Activated T-cell treated with anti-CD3 and anti-CD28 coated beads, Interleukin-2, amount 50 U/mL, for 72 hours (primary cell): ENCODE data around the gene IPO4. TPM values are rescaled to one million over a fixed set of nuclear protein-coding genes. Genes with fewer than 3 reads are reported as not detected.
A peak's percentile ranks its signal among the peaks of the same experiment; 100 is the strongest.
"Not testable (repeated sequence)": the region's sequence is repeated elsewhere in the genome, so short reads cannot be mapped to it uniquely, and the experiment has no call there.

ENCODE experiments used
- ATAC-seq, 2 donors: fragments of 150-1000 bp; cut with Tn5 transposase; replicated peaks in 1 of 2; 2 replicates each; pipeline ENCODE4 v1.10.0; 2021; ENCODE audit warnings: moderate library complexity in 2 of 2, mild to moderate bottlenecking in 1 of 2
- DNase-seq, 2 donors: peaks; one replicate each; pipeline ENCODE4 v3.0.0; 2021 to 2022; ENCODE audit warnings: mixed read lengths in 1 of 2
- H3K27ac Mint-ChIP-seq: one replicate; pipeline ENCODE4 v1.8.0; 2022; ENCODE audit warnings: mild to moderate bottlenecking, moderate library complexity, mixed read lengths
- H3K27me3 Mint-ChIP-seq: one replicate; pipeline ENCODE4 v1.8.0; 2022; ENCODE audit warnings: low read depth, mixed read lengths
- H3K36me3 Mint-ChIP-seq, 2 donors: one replicate each; pipeline ENCODE4 v1.8.0; 2022; ENCODE audit warnings: mixed read lengths in 2 of 2, mild to moderate bottlenecking in 1 of 2; ENCODE audit not compliant: insufficient read depth in 2 of 2
- H3K4me1 Mint-ChIP-seq: one replicate; pipeline ENCODE4 v1.8.0; 2022; ENCODE audit warnings: low read depth, mixed read lengths
- H3K4me3 Mint-ChIP-seq, 2 donors: one replicate each; pipeline ENCODE4 v1.8.0; 2022; ENCODE audit warnings: mild to moderate bottlenecking in 2 of 2, mixed read lengths in 2 of 2, moderate library complexity in 2 of 2
- H3K9me3 Mint-ChIP-seq, 2 donors: one replicate each; pipeline ENCODE4 v1.8.0; 2022; ENCODE audit warnings: mixed read lengths in 2 of 2
- total RNA-seq, 2 donors: library from RNA; stranded (reverse); gene quantifications; one replicate each; pipeline ENCODE4 v1.2.3, GENCODE V29; 2022

Gene IPO4
- total RNA-seq, 2 donors from 2014 or later, result 30.9 to 38.0 TPM

GRCh38 chr14:24228902-24229301, 40.3 kb upstream of the IPO4 start:
- Mint-ChIP-seq H3K4me1 (peaks cover 57% of the 10 kb centered on the region), H3K4me3 (no peak overlapping the region), H3K27ac (peak overlapping the region; percentile 36), H3K36me3 (peaks cover 6 to 15% of the 10 kb centered on the region in 2 donors), H3K9me3 (no peaks in the 10 kb centered on the region), H3K27me3 (no peaks in the 10 kb centered on the region)
- no peak for ATAC-seq
- no peak for DNase-seq

DNA sequence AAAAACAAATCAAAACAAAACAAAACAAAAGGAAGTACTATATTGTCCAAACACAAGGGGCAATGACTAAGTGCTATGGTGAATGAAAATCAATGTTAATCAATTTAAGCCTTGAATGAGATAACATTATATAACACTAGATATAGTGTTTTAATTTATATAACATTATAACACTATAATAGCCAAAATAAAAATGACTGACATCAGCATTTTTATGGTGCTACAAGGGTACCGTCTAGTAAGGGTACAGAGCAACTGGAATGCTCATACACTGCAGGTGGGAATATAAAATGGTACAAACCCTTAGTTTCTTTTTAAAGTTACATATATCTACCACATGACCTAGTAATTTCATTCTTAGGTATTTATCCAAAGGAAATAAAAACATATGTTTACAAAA, 37.9 kb upstream of the IPO4 start:
- ATAC-seq, result no peak
- Mint-ChIP-seq H3K4me1 (peaks cover 47% of the 10 kb centered on the region), H3K36me3 (peaks cover 4 to 13% of the 10 kb centered on the region in 2 donors)

GRCh38 chr14:24224618-24225071, 36.0 kb upstream of the IPO4 start:
- Mint-ChIP-seq H3K36me3 (peaks cover 4 to 13% of the 10 kb centered on the region in 2 donors), H3K4me3 (no peak overlapping the region), H3K27ac (peak overlapping the region; percentile 56), H3K9me3 (no peaks in the 10 kb centered on the region), H3K27me3 (no peaks in the 10 kb centered on the region), H3K4me1 (peaks cover 40% of the 10 kb centered on the region)
- no peak for ATAC-seq
- DNase-seq, result no peak

More for the DNA sequence above, 37.9 kb upstream of the IPO4 start:
- Mint-ChIP-seq H3K27ac (peak overlapping the region; percentile 94), H3K27me3 (no peaks in the 10 kb centered on the region), H3K9me3 (no peaks in the 10 kb centered on the region), H3K4me3 (peak overlapping the region in 1 of 2 donors; percentile 52)
- DNase-seq, result no peak

DNA sequence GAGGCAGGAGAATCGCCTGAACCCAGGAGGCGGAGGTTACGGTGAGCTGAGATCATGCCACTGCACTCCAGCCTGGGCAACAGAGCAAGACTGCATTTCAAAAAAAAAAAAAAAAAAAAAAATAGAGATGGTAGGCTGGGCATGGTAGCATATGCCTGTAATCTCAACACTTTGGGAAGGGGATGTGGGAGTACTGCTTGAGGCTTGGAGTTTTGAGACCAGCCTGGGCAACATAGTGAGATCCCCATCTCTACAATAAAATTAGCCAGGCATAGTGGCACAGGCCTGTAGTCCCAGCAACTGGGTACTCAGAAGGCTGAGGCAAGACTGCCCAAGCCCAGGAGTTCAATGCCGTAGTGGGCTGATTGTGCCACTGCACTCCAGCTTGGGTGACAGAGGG, 34.4 kb upstream of the IPO4 start:
- not testable (repeated sequence) for H3K27me3 Mint-ChIP-seq, H3K4me3 Mint-ChIP-seq, H3K9me3 Mint-ChIP-seq, ATAC-seq, H3K27ac Mint-ChIP-seq, DNase-seq
- Mint-ChIP-seq H3K4me1 (peaks cover 30% of the 10 kb centered on the region), H3K36me3 (peaks cover 4 to 12% of the 10 kb centered on the region in 2 donors)

GRCh38 chr14:24219521-24219920, 30.9 kb upstream of the IPO4 start:
- Mint-ChIP-seq H3K9me3 (no peaks in the 10 kb centered on the region), H3K27me3 (no peaks in the 10 kb centered on the region), H3K27ac (no peak overlapping the region), H3K4me3 (no peak overlapping the region), H3K36me3 (peaks cover 0 to 3% of the 10 kb centered on the region in 2 donors), H3K4me1 (peaks cover 24% of the 10 kb centered on the region)
- DNase-seq (no peak), ATAC-seq (no peak)

GRCh38 chr14:24219080-24219479, 30.5 kb upstream of the IPO4 start:
- ATAC-seq, result no peak
- Mint-ChIP-seq H3K27me3 (no peaks in the 10 kb centered on the region), H3K9me3 (no peaks in the 10 kb centered on the region), H3K4me1 (peaks cover 26% of the 10 kb centered on the region), H3K27ac (no peak overlapping the region), H3K36me3 (peaks cover 0 to 1% of the 10 kb centered on the region in 2 donors), H3K4me3 (no peak overlapping the region)
- DNase-seq, result no peak

- H3K9me3 Mint-ChIP-seq, H3K27me3 Mint-ChIP-seq, ATAC-seq, H3K4me3 Mint-ChIP-seq, DNase-seq, H3K36me3 Mint-ChIP-seq: not testable (repeated sequence)
- Mint-ChIP-seq H3K27ac (peak overlapping the region; percentile 93), H3K4me1 (peaks cover 40% of the 10 kb centered on the region)
These were observed 28.3 kb upstream of the IPO4 start for GRCh38 chr14:24216876-24217275.

- Mint-ChIP-seq H3K27me3 (no peaks in the 10 kb centered on the region), H3K27ac (peak overlapping the region; percentile 93), H3K4me3 (peak overlapping the region; percentile 79 to 91), H3K4me1 (peaks cover 45% of the 10 kb centered on the region), H3K9me3 (no peaks in the 10 kb centered on the region), H3K36me3 (peaks cover 5% of the 10 kb centered on the region in 2 donors)
- no peak for DNase-seq
- ATAC-seq, result no peak
These were observed 27.7 kb upstream of the IPO4 start for GRCh38 chr14:24216345-24216699.

GRCh38 chr14:24215495-24216344, 27.1 kb upstream of the IPO4 start, which contains the start of gene MDP1:
Gene MDP1, minus strand, starts transcription at chr14:24216066. Its CDS starts 111 bp downstream, at chr14:24215955.
- H3K27me3 Mint-ChIP-seq, result no peaks in the 10 kb centered on the region
- H3K4me1 Mint-ChIP-seq, result peaks cover 50% of the 10 kb centered on the region
- peak; percentile 76 to 77 for ATAC-seq
- H3K36me3 Mint-ChIP-seq, result peaks cover 5 to 9% of the 10 kb centered on the region in 2 donors
- no peaks in the 10 kb centered on the region for H3K9me3 Mint-ChIP-seq
- H3K4me3 Mint-ChIP-seq, result peak within 1 kb of the TSS; percentile 79 to 91
- DNase-seq, result peak; percentile 88 to 89
- H3K27ac Mint-ChIP-seq, result peak within 1 kb of the TSS; percentile 93

DNA sequence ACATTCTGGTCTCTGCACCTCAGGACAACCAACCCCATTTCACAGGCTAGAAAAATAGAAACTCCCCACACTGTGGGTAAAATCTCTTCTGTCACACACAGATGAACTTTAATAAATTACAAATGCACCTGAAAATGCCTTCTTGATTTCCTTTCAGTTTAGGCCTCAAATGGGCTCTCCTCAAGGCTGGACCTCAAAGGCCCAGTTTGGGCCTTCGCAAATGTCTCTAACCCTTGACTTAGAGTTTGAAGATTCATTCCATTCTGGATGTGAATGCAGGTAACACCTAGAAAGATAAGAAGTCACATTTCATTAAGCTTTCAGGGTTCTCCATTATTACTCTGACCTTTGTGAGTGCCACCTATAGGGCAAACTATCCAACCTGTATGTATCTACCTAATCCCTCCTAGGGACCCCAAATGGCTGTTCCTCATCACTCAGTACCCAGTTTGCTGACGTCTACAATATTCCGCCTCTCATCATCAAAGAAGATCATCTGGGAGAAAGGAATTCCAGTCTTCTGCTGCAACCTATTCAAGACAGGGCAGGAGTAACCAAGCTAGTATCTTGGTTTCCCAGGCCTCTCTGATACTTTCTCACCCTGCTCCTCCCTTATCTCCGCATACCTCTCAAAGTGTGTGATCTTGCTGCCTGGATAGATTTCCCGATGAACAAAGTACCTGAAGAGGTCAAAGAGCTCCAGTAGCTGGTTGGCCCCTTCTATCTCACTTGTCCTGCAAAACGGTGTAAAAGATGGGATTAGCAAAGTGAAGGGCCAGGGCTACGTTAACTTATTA, 25.4 kb upstream of the IPO4 start:
- Mint-ChIP-seq H3K27ac (peak overlapping the region; percentile 93), H3K27me3 (no peaks in the 10 kb centered on the region), H3K4me1 (peaks cover 58% of the 10 kb centered on the region), H3K4me3 (peak overlapping the region; percentile 79 to 91), H3K36me3 (peaks cover 13 to 16% of the 10 kb centered on the region in 2 donors), H3K9me3 (no peaks in the 10 kb centered on the region)
- ATAC-seq, result no peak
- DNase-seq, result no peak

- H3K4me1 Mint-ChIP-seq, result peaks cover 58% of the 10 kb centered on the region
- H3K36me3 Mint-ChIP-seq, result peaks cover 13 to 19% of the 10 kb centered on the region in 2 donors
- ATAC-seq (peak; percentile 86 to 88), DNase-seq (peak; percentile 96 to 98)
- peak within 1 kb of the TSS; percentile 93 for H3K27ac Mint-ChIP-seq
- H3K4me3 Mint-ChIP-seq, result peak within 1 kb of the TSS; percentile 79 to 91
- no peaks in the 10 kb centered on the region for H3K27me3 Mint-ChIP-seq
- H3K9me3 Mint-ChIP-seq, result no peaks in the 10 kb centered on the region
These were observed 24.6 kb upstream of the IPO4 start, which contains the start of gene CHMP4A for GRCh38 chr14:24212924-24213865. Gene CHMP4A, minus strand, starts transcription at chr14:24213488. Its CDS starts 49 bp downstream, at chr14:24213439.

- DNase-seq (no peak), ATAC-seq (no peak)
- Mint-ChIP-seq H3K4me3 (no peak overlapping the region), H3K4me1 (peaks cover 63% of the 10 kb centered on the region), H3K27me3 (no peaks in the 10 kb centered on the region), H3K36me3 (peaks cover 18 to 33% of the 10 kb centered on the region in 2 donors), H3K27ac (no peak overlapping the region), H3K9me3 (no peaks in the 10 kb centered on the region)
These were observed 22.7 kb upstream of the IPO4 start for GRCh38 chr14:24211311-24211710.
